Dedifferentiated amniotic fluid mesenchymal stem cell (primary cell): ENCODE measurements around the gene ERCC2.
"Not testable (repeated sequence)": the region's sequence is repeated elsewhere in the genome, so short reads cannot be mapped to it uniquely, and the experiment has no call there.

Source experiments
- DNase-seq: peaks from one replicate; pipeline ENCODE4 v3.0.0-alpha.2; 2016; ENCODE audit errors: extremely low spot score

Gene ERCC2

GRCh38 chr19:45370410-45371204, at the start of gene ERCC2:
TSS of gene ERCC2 (minus strand) at chr19:45370573. CDS start at chr19:45370540, 33 bp downstream.
- peak; percentile 99 for DNase-seq

GRCh38 chr19:45419895-45420294, 49.5 kb upstream of the ERCC2 start:
- no peak for DNase-seq

DNA sequence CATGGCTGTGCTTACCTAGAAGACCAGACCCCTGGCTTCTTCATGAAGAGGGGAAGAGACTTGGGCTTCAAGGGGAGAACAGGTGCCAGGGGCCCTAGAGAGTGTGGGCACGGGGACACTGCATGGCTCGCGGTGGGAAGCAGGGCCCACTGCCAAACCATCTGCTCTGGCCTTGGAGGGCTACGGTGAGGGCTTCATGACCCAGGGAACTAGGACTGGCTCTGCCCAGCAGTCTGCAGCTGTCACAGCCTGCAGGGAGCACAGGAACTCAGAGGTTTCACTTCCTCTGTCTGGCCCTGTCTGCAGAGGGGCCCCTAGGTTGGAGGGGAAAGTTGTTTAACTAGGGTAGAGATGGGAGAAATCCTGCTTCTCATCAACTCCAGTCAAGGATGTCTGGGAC, 49.0 kb upstream of the ERCC2 start:
- DNase-seq: no peak

DNA sequence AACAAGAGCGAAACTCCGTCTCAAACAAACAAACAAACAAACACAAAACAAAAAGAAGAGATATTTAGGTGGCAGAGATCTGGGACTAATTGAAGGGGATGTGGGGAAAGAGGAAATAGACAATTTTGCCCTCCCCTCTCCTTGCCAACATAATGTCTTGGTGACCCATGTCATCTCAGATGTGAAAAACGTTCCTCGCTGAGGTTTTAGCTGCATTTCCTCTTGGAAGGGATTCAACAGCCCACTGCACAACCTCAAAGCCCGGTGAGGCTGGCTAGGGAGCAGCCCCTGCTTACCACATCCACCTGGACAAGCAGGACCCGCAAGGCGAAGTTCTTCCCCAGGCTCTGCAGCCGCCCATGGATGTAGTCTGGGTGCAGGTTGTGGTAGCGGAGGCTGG, 48.4 kb upstream of the ERCC2 start:
- no peak for DNase-seq

DNA sequence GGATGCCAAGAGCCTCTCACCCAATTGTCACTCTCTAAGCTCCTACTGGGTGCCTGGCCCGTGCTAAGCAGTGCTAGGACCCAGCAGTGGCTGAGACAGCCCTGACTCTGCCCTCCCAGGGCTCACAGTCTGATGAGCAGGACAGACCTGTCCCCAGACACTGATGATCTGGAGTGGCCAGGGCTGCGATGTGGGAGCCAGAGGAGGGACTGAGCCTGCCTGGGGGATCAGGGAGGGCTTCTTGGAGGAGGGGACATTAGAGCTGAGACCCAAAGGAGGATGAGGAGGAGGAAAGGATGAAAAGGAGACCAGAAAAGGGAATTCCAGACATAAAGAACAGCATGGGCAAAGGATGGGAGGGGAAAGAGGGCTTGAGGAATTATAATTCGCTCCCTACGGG, 46.8 kb upstream of the ERCC2 start:
- DNase-seq: no peak

DNA sequence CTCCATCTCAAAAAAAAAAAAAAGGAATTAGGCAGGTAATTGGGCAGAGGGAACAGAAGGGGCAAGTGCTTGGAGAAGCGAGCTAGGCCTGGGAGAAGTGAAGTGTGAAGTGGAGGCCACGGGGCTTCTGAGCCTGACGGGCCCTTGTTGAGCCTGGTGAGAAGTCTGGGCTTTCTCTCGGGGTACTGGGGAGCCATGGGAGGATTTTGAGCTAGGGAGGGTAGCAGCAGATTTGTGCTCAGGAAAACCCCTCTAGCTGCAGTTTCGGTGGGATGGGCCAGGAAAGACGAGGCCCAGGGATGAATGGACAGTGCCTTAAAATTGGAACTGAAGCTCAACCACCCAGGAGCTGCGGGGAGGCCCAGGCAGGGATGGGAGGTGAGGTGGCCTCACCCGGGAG, 44.1 kb upstream of the ERCC2 start:
- DNase-seq: no peak

- no peak for DNase-seq
These were observed 43.1 kb upstream of the ERCC2 start for GRCh38 chr19:45413497-45413896.

DNA sequence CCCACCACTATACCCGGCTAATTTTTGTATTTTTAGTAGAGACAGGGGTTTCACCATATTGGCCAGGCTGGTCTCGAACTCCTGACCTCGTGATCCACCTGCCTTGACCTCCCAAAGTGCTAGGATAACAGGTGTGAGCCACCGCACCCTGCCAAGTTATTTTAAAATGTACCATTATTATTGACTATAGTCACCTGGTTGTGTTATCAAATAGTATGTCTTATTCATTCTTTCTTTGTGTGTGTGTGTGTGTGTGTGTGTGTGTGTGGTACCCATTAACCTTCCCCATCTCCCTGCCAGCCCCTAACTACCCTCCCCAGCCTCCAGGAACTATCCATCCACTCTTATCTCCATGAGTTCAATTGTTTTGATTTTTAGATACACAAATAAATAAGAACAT, 40.0 kb upstream of the ERCC2 start:
- DNase-seq: not testable (repeated sequence)

DNA sequence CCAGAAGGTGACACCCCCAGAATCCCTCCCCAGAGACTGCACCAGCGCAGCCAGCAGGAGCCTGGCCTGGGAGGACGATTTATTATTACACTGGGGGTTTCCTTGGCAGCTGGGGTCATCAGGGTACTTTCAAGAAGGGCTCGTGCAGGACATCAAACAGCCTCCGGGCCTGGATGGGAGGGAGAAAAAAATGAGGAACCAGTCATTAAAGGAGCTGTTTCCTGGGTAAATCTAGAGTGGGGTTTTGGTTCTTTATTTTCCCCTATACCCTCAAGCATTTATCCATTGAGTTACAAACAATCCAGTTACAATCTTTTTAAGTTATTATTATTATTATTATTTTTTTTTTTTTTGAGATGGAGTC, 39.2 kb upstream of the ERCC2 start:
- DNase-seq: no peak

- DNase-seq: no peak
These were observed 38.6 kb upstream of the ERCC2 start for GRCh38 chr19:45408830-45409556.

DNA sequence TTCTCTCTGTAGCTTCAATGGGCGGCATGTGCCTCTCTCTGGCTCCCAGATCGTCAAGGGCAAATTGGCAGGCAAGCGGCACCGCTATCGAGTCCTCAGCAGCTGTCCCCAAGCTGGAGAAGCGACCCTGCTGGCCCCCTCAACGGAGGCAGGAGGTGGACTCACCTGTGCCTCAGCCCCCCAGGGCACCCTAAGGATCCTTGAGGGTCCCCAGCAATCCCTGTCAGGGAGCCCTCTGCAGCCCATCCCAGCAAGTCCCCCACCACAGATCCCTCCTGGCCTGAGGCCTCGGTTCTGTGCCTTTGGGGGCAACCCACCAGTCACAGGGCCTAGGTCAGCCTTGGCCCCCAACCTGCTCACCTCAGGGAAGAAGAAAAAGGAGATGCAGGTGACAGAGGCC, 37.7 kb upstream of the ERCC2 start:
- DNase-seq: no peak

DNA sequence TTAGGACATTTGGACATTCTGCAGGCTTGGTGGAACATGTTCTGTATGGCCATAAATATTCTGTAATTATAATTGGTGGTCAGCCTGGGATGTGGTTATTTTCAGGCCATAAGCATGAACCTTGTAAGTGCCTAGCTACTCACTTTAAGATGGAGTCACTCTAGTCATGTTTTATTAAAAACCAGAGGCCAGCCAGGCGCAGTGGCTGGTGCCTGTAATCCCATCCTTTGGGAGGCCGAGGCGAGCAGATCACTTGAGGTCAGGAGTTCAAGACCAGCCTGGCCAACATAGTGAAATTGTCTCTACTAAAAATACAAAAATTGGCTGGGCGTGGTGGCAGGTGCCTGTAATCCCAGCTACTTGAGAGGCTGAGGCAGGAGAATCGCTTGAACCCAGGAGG, 37.2 kb upstream of the ERCC2 start:
- DNase-seq: not testable (repeated sequence)

- no peak for DNase-seq
These were observed 36.7 kb upstream of the ERCC2 start for GRCh38 chr19:45407091-45407375.

GRCh38 chr19:45406226-45407090, 36.1 kb upstream of the ERCC2 start, which contains the start of gene POLR1G:
TSS of gene POLR1G (plus strand) at chr19:45406644. CDS start at chr19:45406697, 53 bp downstream.
- peak; percentile 67 for DNase-seq

DNA sequence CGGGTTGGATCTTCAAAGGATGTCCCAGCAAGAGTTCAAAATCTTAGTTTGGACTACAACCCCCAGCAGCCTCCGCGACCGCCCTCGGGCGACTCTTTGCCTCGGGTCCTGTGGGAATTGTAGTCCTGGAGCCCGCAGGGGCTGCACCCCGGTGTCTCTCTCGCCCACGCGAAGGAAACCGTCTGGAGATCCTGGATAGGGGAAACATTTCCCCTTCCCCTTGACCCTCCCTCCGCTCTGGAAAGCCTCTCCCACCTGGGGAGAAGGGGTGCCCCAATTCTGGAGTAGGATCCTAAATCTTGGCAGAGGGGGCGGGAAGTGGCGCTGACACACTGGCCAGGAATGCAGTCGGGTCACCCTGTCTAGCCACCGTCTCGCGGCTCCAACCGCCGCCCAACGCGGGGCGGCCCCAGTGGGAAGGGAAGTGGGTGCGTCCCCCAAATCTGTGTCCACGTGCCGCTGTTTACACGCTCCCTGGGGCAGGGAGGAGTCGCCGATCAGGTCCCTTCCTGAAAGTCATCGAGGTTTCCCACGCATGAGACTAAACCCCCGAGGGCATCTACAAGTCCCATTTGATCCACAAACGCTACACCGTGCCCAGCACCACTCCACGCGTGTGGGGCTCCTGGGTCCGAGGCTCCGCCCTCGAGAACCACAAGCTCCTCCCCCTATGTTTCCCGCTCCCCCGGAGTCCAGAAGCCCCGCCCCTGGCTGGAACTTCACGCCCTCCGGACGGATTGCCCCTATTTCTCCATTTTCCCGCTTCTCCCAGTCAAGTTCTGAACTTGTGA, 35.3 kb upstream of the ERCC2 start:
- DNase-seq: peak; percentile 80

DNA sequence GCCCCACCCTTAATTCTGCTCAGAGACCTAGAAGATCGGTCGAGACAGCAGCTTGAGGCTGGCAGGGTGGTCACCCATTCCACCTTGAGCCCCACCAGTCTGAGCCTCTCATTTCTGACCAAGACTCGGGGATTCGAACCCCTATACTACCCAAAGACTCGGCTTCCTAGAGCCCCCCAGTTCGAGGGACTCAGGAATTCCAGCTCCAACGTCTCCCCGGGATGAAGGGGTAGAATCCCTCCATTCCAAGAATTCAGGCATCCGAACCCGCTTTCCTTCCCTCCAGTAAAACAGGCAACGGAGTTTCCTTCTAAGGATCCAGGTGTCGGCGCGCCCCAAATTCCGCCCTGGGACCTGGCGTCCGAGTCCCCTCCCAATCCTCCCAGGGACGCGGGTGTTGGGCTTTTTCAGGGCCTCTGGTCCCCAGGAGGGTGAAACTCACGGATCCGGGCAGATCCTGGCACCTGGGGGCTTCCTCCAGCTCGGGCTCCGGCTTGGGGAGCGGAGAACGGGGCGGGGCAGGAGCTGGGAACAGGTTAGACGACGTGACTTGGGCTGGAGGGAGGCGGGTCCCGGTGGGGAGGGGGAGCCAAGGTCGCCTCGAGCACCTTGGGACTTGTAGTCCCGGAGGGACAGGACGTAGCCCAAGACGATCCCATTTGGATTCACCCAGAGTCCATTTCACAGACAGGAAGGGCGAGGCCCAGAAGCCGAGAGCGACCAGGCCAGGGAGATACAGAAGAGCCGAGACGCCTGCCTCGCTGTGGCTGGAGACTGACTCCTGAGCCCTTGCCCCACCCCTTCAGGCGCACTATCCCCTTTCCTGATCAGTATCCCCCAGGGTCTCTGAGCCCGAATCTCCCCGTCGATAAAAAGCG, 34.4 kb upstream of the ERCC2 start, which contains the start of gene PPP1R13L:
PPP1R13L (minus strand) TSS at position 513 of the 878 bp plus-strand sequence. CDS start 6,751 bp downstream, outside the sequence.
- DNase-seq: no peak

GRCh38 chr19:45403781-45404556, 33.6 kb upstream of the ERCC2 start:
- no peak for DNase-seq

DNA sequence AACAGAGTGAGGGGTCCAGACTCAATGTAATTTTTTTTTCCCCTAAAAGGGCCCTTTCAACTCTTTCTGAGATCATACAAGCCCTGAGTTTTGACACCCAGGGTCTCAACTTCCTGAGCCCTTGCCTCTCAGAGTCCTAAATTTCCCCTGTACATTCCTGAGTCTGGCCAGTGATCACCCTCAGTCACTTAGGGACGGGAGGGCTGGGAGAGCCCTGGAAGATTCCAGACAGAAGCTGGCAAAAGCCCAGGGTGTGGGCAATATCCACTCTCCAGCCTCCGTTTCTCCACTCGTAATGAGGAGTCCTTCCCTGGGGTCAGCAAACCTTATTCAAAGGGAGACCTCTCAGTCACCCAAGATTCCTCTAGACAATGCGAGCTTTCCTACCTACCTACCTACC, 32.9 kb upstream of the ERCC2 start:
- no peak for DNase-seq

DNA sequence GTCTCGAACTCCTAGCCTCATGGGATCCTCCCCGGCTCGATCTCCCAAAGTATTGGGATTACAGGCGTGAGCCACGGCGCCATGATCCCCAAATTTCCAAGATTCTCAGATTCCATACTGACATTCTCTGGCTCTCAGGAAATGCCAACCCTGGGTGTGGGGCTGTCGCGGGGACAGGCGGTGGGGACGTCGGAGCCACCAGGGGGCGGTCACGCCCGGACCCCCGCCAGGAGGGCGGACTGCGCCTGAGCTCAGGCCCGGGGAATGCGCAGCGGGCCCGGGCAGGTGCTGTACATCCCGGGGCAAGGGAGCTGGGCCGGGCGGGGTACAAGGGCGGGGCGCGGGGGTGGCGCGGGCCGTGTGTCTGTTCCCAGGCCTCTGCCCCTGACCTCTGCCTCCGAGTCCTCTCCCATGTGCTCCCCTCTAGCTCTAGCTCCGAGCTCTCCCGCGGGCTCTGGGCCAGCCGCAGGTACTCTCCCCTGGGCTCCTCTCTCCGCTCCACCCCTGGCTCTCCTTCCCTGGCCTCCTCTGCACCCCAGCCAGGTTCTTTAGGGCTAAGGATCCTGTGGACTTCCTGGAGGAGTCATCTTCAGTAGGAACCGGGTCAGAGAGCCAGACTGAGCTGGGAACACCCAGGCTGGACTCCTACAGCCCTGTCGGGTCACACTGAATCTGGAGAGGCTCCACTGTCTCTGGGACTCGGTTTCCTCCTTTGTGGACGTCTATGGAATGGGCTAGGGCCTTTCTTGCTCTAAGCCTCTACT, 32.1 kb upstream of the ERCC2 start:
- no peak for DNase-seq
